Calu3 (cell line): ENCODE data around the gene MAP4K2. TPM values are rescaled to one million over a fixed set of nuclear protein-coding genes. Genes with fewer than 3 reads are reported as not detected.

Source experiments
- BruUV-seq: library from RNA; stranded (reverse); fragments of 400-500 nt; replicated peaks from 2 replicates; lab custom pipeline; 2021; lab: Mats Ljungman, UMichigan
- CTCF ChIA-PET: fragments of 300-600 bp; sonication (Branson Sonifier 250); formaldehyde crosslinking; loops from one replicate; lab custom pipeline; 2022; ENCODE audit warnings: antibody characterized with exemption; lab: Charles Lee
- DNase-seq: peaks from one replicate; pipeline ENCODE4 v3.0.0; 2022
- H3K27ac Mint-ChIP-seq: one replicate; pipeline ENCODE4 v1.8.0; 2022; ENCODE audit warnings: mixed read lengths; ENCODE audit not compliant: unreplicated experiment
- H3K27me3 Mint-ChIP-seq: one replicate; pipeline ENCODE4 v1.8.0; 2022; ENCODE audit warnings: mixed read lengths; ENCODE audit not compliant: unreplicated experiment
- H3K36me3 Mint-ChIP-seq: one replicate; pipeline ENCODE4 v1.8.0; 2022; ENCODE audit warnings: mild to moderate bottlenecking, moderate library complexity, mixed read lengths; ENCODE audit not compliant: insufficient read depth, unreplicated experiment
- H3K4me1 Mint-ChIP-seq: one replicate; pipeline ENCODE4 v1.8.0; 2022; ENCODE audit warnings: mild to moderate bottlenecking, low read depth, mixed read lengths; ENCODE audit not compliant: unreplicated experiment
- H3K4me3 Mint-ChIP-seq: one replicate; pipeline ENCODE4 v1.8.0; 2022; ENCODE audit warnings: mild to moderate bottlenecking, low read depth, moderate library complexity, mixed read lengths; ENCODE audit not compliant: unreplicated experiment
- H3K9me3 Mint-ChIP-seq: one replicate; pipeline ENCODE4 v1.8.0; 2022; ENCODE audit warnings: low read depth, mixed read lengths; ENCODE audit not compliant: unreplicated experiment
- intact Hi-C: fragments of 100-400 bp; cut with micrococcal nuclease; formaldehyde crosslinking; loops from one replicate; pipeline ENCODE4 v1.10.0; 2022; ENCODE audit not compliant: unreplicated experiment
- total RNA-seq: library from RNA; stranded (reverse); gene quantifications from 2 replicates; pipeline ENCODE4 v1.2.3, GENCODE V29; 2022
- TF ChIP-seq, protein P1 (sequence below): fragments of 200-600 bp; IDR thresholded peaks from one replicate; pipeline ENCODE4 v1.8.0; 2022; ENCODE audit warnings: antibody characterized with exemption; ENCODE audit not compliant: unreplicated experiment

Gene MAP4K2
- total RNA-seq, 1 experiment from 2014 or later = 17.4 TPM

DNA sequence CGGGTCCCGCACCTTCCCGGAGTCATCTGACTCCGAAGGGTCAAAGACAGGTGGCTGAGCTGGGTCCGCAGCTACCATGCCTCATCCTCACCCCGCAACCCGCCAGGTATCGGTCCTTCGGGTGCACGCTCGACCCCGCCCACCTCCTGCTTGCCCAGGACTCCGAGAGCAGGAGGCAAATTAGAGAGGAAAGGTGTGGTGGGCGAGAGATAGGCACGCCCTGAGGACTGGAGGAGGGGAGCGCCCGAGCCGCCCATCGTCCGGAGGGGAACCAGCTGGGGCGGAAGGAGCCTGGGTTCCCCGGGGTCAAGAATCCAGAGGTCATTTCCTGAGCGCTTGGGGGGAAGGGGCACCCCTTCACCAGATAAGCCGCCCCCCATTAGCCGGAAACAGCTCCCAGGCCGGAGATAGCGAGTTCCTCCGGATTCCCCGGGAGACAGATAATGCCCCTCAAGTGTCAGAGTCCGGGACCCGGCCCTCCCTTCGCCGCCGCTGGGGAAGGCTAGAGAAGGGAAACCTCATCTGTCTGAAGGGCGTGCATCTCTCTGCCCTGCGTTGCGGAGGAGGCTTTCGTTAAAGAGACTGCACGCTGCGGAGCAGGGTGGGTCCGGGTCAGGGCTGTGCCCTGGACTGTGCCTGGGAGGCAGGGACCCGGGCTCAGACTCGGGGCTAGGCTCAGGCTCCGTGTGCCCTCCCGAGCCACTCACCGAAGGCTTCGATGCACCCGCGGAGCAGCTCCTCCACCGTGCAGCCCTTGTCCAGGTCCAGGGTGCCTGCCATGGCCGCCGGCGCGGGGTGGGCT is 60.7 kb downstream of the MAP4K2 start:
- Mint-ChIP-seq H3K4me3 (peak overlapping the region; percentile 65), H3K4me1 (peaks cover 13% of the 10 kb centered on the region), H3K27me3 (peaks cover 83% of the 10 kb centered on the region), H3K9me3 (no peaks in the 10 kb centered on the region), H3K36me3 (peaks cover 7% of the 10 kb centered on the region), H3K27ac (no peak overlapping the region)
- intact Hi-C loops = no loop called here
- TF ChIP-seq, protein P1, sequence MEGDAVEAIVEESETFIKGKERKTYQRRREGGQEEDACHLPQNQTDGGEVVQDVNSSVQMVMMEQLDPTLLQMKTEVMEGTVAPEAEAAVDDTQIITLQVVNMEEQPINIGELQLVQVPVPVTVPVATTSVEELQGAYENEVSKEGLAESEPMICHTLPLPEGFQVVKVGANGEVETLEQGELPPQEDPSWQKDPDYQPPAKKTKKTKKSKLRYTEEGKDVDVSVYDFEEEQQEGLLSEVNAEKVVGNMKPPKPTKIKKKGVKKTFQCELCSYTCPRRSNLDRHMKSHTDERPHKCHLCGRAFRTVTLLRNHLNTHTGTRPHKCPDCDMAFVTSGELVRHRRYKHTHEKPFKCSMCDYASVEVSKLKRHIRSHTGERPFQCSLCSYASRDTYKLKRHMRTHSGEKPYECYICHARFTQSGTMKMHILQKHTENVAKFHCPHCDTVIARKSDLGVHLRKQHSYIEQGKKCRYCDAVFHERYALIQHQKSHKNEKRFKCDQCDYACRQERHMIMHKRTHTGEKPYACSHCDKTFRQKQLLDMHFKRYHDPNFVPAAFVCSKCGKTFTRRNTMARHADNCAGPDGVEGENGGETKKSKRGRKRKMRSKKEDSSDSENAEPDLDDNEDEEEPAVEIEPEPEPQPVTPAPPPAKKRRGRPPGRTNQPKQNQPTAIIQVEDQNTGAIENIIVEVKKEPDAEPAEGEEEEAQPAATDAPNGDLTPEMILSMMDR = no peak
- DNase-seq = no peak
- BruUV-seq = no TSS peak
- CTCF ChIA-PET = interaction anchor here (1.6 kb wide), 1 partner anchor 54 kb away, joined by 8 read pairs; no protein-coding TSS in a partner anchor

DNA sequence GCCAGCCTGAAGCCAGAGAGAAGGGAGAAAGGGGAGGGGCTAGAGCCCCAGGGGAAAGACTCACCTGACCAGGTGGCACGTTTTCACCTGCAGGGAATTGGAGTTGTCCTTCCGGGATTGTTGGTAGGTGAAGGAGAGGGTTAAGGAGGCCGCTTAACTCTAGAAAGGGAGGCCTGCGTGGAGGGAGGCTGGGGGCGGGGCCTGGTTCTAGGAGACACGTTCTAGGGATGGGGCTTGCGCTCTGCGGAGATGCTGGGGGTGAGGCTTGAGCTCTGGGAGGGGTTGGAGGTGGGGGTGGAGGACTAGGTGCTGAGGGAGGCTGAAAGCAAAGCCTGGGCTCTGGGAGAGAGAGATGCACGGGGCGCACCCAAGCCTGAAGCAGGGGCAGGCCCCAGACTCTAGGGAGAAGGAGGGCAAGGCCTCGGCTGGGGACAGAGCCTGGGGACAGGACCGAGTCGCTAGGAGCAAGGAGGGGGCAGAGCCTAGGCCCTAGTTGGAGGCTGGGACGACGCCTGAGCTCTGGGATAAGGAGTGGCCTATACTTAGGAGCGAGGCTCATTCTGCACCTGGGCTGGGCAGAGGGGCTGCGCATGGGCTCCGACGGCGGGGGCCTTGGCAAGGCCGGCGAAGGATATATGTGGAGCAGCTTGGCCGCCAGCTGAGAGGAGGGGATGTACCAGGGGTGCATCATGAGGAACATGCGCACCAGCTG is 61.5 kb downstream of the MAP4K2 start:
- no peak for DNase-seq
- peaks cover 87% of the 10 kb centered on the region for H3K27me3 Mint-ChIP-seq
- H3K9me3 Mint-ChIP-seq = no peaks in the 10 kb centered on the region
- CTCF ChIA-PET = interaction anchor here (0.6 to 1.6 kb wide), 2 partner anchors 53 to 381 kb away, joined by 4 to 8 read pairs; no protein-coding TSS in a partner anchor
- intact Hi-C loops = no loop called here
- no TSS peak for BruUV-seq
- peaks cover 7% of the 10 kb centered on the region for H3K36me3 Mint-ChIP-seq
- H3K27ac Mint-ChIP-seq = no peak overlapping the region
- peak overlapping the region; percentile 65 for H3K4me3 Mint-ChIP-seq
- TF ChIP-seq, protein P1 = no peak
- peaks cover 18% of the 10 kb centered on the region for H3K4me1 Mint-ChIP-seq

DNA sequence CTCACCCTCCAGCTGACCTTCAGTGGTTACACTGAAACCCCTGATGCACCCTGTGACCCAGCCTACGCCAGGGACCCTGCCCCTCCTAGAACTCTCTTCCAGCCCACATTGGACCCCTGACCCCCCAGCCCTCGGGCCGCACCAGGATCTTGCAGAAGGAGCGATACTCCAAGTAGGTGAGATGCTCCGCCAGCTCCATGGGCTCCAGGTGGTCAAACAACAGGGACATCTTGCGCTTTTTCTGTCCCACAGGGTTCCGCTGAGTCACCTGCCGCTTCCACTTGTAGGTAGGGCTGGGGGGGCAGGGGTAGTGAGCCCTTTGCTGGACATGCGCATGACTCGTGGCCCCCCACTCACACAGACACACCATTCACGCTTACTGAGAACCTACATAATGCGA is 63.1 kb downstream of the MAP4K2 start:
- H3K27me3 Mint-ChIP-seq = peaks cover 87% of the 10 kb centered on the region
- DNase-seq = no peak
- H3K4me1 Mint-ChIP-seq = peaks cover 18% of the 10 kb centered on the region
- TF ChIP-seq, protein P1 = no peak
- no TSS peak for BruUV-seq
- CTCF ChIA-PET = no interaction called here
- H3K9me3 Mint-ChIP-seq = no peaks in the 10 kb centered on the region
- H3K27ac Mint-ChIP-seq = no peak overlapping the region
- intact Hi-C loops = no loop called here
- no peak overlapping the region for H3K4me3 Mint-ChIP-seq
- peaks cover 7% of the 10 kb centered on the region for H3K36me3 Mint-ChIP-seq

DNA sequence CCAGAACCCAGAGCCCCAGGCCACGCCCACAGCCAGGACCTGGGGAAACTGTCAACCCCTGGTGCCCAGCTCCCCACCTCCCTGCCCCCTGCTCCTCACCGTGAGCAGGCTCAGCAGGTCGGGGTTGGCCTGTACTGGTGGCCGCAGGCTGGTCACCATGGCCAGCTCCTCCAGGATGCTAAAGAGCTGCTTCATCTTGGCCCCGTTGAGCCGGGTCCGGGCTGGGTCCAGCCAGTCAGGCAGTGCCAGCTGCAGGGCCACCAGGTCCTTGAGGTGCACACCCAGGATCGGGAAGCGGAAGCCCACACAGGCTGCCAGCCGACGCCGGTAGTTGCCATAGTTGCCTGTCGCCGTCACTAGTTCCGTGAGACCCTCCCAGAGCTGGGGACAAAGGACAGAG is 66.4 kb downstream of the MAP4K2 start:
- no TSS peak for BruUV-seq
- Mint-ChIP-seq H3K27me3 (peaks cover 77% of the 10 kb centered on the region), H3K36me3 (no peaks in the 10 kb centered on the region), H3K9me3 (no peaks in the 10 kb centered on the region), H3K4me1 (peaks cover 7% of the 10 kb centered on the region), H3K27ac (no peak overlapping the region), H3K4me3 (no peak overlapping the region)
- TF ChIP-seq, protein P1 = no peak
- CTCF ChIA-PET = no interaction called here
- DNase-seq = no peak
- intact Hi-C loops = no loop called here
